Liver (tissue), 9 donors: ENCODE measurements around the gene CD300C. TPM values are rescaled to one million over a fixed set of nuclear protein-coding genes. Genes with fewer than 3 reads are reported as not detected.

Experiments used
- DNase-seq: peaks from one replicate; pipeline ENCODE4 v3.0.0-alpha.2; 2017; ENCODE audit warnings: low spot score
- H3K27ac ChIP-seq, 2 donors: one replicate each; pipeline ENCODE4 v1.7.0; 2013; ENCODE audit warnings: inconsistent platforms in 2 of 2, low read length in 2 of 2, control low read depth in 1 of 2, low read depth in 1 of 2, mild to moderate bottlenecking in 1 of 2
- H3K27me3 ChIP-seq, 4 donors: one replicate each; pipeline versions ENCODE4 v1.6.1 to v1.7.0; 2013; ENCODE audit warnings: low read length in 3 of 4, inconsistent platforms in 1 of 4, mild to moderate bottlenecking in 1 of 4, moderate library complexity in 1 of 4; ENCODE audit not compliant: control insufficient read depth in 4 of 4, insufficient read depth in 4 of 4
- H3K36me3 ChIP-seq, 4 donors: one replicate each; pipeline versions ENCODE4 v1.6.1 to v1.7.0; 2013; ENCODE audit warnings: low read length in 3 of 4, mild to moderate bottlenecking in 3 of 4, low read depth in 1 of 4, moderate library complexity in 1 of 4; ENCODE audit not compliant: control insufficient read depth in 4 of 4, insufficient read depth in 3 of 4
- H3K4me1 ChIP-seq, 4 donors: one replicate each; pipeline versions ENCODE4 v1.6.1 to v1.7.0; 2013; ENCODE audit warnings: low read length in 3 of 4, mild to moderate bottlenecking in 3 of 4, moderate library complexity in 1 of 4; ENCODE audit not compliant: control insufficient read depth in 4 of 4, insufficient read depth in 4 of 4
- H3K4me3 ChIP-seq, 3 donors: one replicate each; pipeline versions ENCODE4 v1.6.1 to v1.7.0; 2013; ENCODE audit warnings: low read length in 3 of 3, control low read depth in 1 of 3, low read depth in 1 of 3, mild to moderate bottlenecking in 1 of 3
- H3K9ac ChIP-seq, 2 donors: one replicate each; pipeline ENCODE4 v1.7.0; 2013; ENCODE audit warnings: low read length in 2 of 2, mild to moderate bottlenecking in 2 of 2, moderate library complexity in 2 of 2, control low read depth in 1 of 2, low read depth in 1 of 2
- H3K9me3 ChIP-seq, 4 donors: one replicate each; pipeline versions ENCODE4 v1.6.1 to v1.7.0; 2013; ENCODE audit warnings: low read length in 3 of 4; ENCODE audit not compliant: control insufficient read depth in 4 of 4
- ATF3 ChIP-seq: IDR thresholded peaks from 2 replicates; pipeline ENCODE4 v1.6.1; 2016; ENCODE audit warnings: antibody characterized with exemption
- EGR1 ChIP-seq, 2 donors: IDR thresholded peaks; 2 replicates each; pipeline ENCODE4 v1.6.1; 2016 to 2018; ENCODE audit warnings: antibody characterized with exemption in 2 of 2, low read depth in 2 of 2
- FOXA1 ChIP-seq: IDR thresholded peaks from 2 replicates; pipeline ENCODE4 v1.6.1; 2016; ENCODE audit warnings: antibody characterized with exemption
- FOXA2 ChIP-seq: IDR thresholded peaks from 2 replicates; pipeline ENCODE4 v1.6.1; 2016; ENCODE audit warnings: antibody characterized with exemption
- GABPA ChIP-seq, 2 donors: IDR thresholded peaks in 1 of 2; conservative IDR thresholded peaks in 1 of 2; 2 replicates each; pipeline ENCODE4 v1.6.1; 2016; ENCODE audit warnings: antibody characterized with exemption in 2 of 2, mild to moderate bottlenecking in 1 of 2, moderate library complexity in 1 of 2
- HNF4A ChIP-seq, 2 donors: conservative IDR thresholded peaks; 2 replicates each; pipeline ENCODE4 v1.6.1; 2016; ENCODE audit warnings: antibody characterized with exemption in 2 of 2, mild to moderate bottlenecking in 2 of 2
- HNF4G ChIP-seq: IDR thresholded peaks from 2 replicates; pipeline ENCODE4 v1.6.1; 2016; ENCODE audit warnings: antibody characterized with exemption
- JUND ChIP-seq, 2 donors: IDR thresholded peaks; 2 replicates each; pipeline ENCODE4 v1.6.1; 2016; ENCODE audit warnings: antibody characterized with exemption in 2 of 2
- MAX ChIP-seq: IDR thresholded peaks from 2 replicates; pipeline ENCODE4 v1.6.1; 2016; ENCODE audit warnings: antibody characterized with exemption
- NR2F2 ChIP-seq: IDR thresholded peaks from 2 replicates; pipeline ENCODE4 v1.6.1; 2016; ENCODE audit warnings: antibody characterized with exemption
- RAD21 ChIP-seq, 2 donors: IDR thresholded peaks; 2 replicates each; pipeline ENCODE4 v1.6.1; 2016; ENCODE audit warnings: antibody characterized with exemption in 2 of 2, mild to moderate bottlenecking in 2 of 2
- REST ChIP-seq: IDR thresholded peaks from 2 replicates; pipeline ENCODE4 v1.6.1; 2016; ENCODE audit warnings: antibody characterized with exemption, mild to moderate bottlenecking
- RXRA ChIP-seq, 2 donors: IDR thresholded peaks; 2 replicates each; pipeline ENCODE4 v1.6.1; 2017 to 2018; ENCODE audit warnings: antibody characterized with exemption in 2 of 2, mild to moderate bottlenecking in 1 of 2
- SP1 ChIP-seq: IDR thresholded peaks from 2 replicates; pipeline ENCODE4 v1.6.1; 2018; ENCODE audit warnings: antibody characterized with exemption, mild to moderate bottlenecking
- TAF1 ChIP-seq: conservative IDR thresholded peaks from 2 replicates; pipeline ENCODE4 v1.6.1; 2016; ENCODE audit warnings: antibody characterized with exemption, mild to moderate bottlenecking
- YY1 ChIP-seq: IDR thresholded peaks from 2 replicates; pipeline ENCODE4 v1.6.1; 2016; ENCODE audit warnings: antibody characterized with exemption, mild to moderate bottlenecking
- WGBS: extraction: QIAGEN DNeasy Blood & Tissue Kit; methylation state at CpG from one replicate; pipeline ENCODE4 v1.1.7; 2013; 5-methylcytosine and 5-hydroxymethylcytosine counted together
- polyA plus RNA-seq, 2 donors: library from polyadenylated mRNA; stranded (reverse) in 1 of 2; unstranded in 1 of 2; fragments of 200-250 nt in 1 of 2; fragments of >200 nt in 1 of 2; fragmentation: Nextera tagmentation in 1 of 2; extraction: Ambion mirVana in 1 of 2; gene quantifications; one replicate each; pipeline versions ENCODE4 v1.2.1 to v1.2.3, GENCODE V29; 2013 to 2015
- total RNA-seq, 2 donors: library from RNA; depleted of rRNA; stranded (reverse); fragments of >200 nt; gene quantifications; one replicate each; pipeline ENCODE4 v1.2.3, GENCODE V29; 2014
- donor health status: healthy.
- donor health status: healthy.
- donor health status: healthy.
- donor health status: healthy.
- donor health status: healthy.

The CD300C gene
- total and polyA plus RNA-seq, 4 donors, result 0.17 to 1.5 (median 1.0) TPM

- Histone ChIP-seq H3K4me1 (peaks cover 0 to 4% (median 0%) of the 10 kb centered on the region in 4 donors), H3K27ac (no peak overlapping the region), H3K36me3 (no peaks in the 10 kb centered on the region), H3K27me3 (no peaks in the 10 kb centered on the region), H3K9ac (no peak overlapping the region), H3K4me3 (no peak overlapping the region), H3K9me3 (no peaks in the 10 kb centered on the region)
- no peak for DNase-seq
- 81% methylated on average over 3 of the region's 3 CpGs for WGBS
- TF ChIP-seq FOXA2 (no peak), RAD21 (IDR thresholded peaks at IDR 0.05) (no peak), TAF1 (no peak), MAX (no peak), SP1 (no peak), JUND (IDR thresholded peaks at IDR 0.05) (no peak), GABPA (IDR thresholded peaks at IDR 0.05 in 1 of 2, conservative IDR thresholded peaks at IDR 0.05 in 1 of 2) (no peak), RXRA (IDR thresholded peaks at IDR 0.05) (no peak)
Measured at GRCh38 chr17:74547736-74548135, 1.8 kb upstream of the CD300C start.

GRCh38 chr17:74547264-74547663, 1.3 kb upstream of the CD300C start:
- TF ChIP-seq HNF4G (no peak), RAD21 (IDR thresholded peaks at IDR 0.05) (no peak), TAF1 (no peak), REST (no peak), YY1 (no peak), ATF3 (no peak), RXRA (IDR thresholded peaks at IDR 0.05) (no peak), HNF4A (conservative IDR thresholded peaks at IDR 0.05) (no peak), MAX (no peak), NR2F2 (no peak), EGR1 (IDR thresholded peaks at IDR 0.05; ENCODE audit: low read depth in 2 of 2) (no peak), GABPA (IDR thresholded peaks at IDR 0.05 in 1 of 2, conservative IDR thresholded peaks at IDR 0.05 in 1 of 2) (no peak), FOXA1 (no peak), FOXA2 (no peak), SP1 (no peak)
- H3K9ac ChIP-seq, result no peak overlapping the region
- no peaks in the 10 kb centered on the region for H3K9me3 ChIP-seq
- no peak overlapping the region for H3K27ac ChIP-seq
- no peak for DNase-seq
- peaks cover 0 to 4% (median 0%) of the 10 kb centered on the region in 4 donors for H3K4me1 ChIP-seq
- no peak overlapping the region for H3K4me3 ChIP-seq
- H3K36me3 ChIP-seq, result no peaks in the 10 kb centered on the region
- H3K27me3 ChIP-seq, result no peaks in the 10 kb centered on the region
- 92% methylated on average over 7 of the region's 7 CpGs for WGBS

- Histone ChIP-seq H3K9ac (no peak overlapping the region), H3K27ac (no peak overlapping the region), H3K4me3 (no peak overlapping the region), H3K9me3 (no peaks in the 10 kb centered on the region), H3K4me1 (peaks cover 0 to 4% (median 0%) of the 10 kb centered on the region in 4 donors), H3K36me3 (no peaks in the 10 kb centered on the region), H3K27me3 (no peaks in the 10 kb centered on the region)
- 88% methylated on average over 7 of the region's 7 CpGs for WGBS
- no peak for DNase-seq
- no peak for TF ChIP-seq SP1
- no peak for TF ChIP-seq REST
- TF ChIP-seq YY1, result no peak
- no peak for TF ChIP-seq FOXA2
- TF ChIP-seq TAF1, result no peak
- no peak for TF ChIP-seq JUND (IDR thresholded peaks at IDR 0.05)
- TF ChIP-seq EGR1 (IDR thresholded peaks at IDR 0.05; ENCODE audit: low read depth in 2 of 2), result no peak
- no peak for TF ChIP-seq FOXA1
- no peak for TF ChIP-seq MAX
- no peak for TF ChIP-seq GABPA (IDR thresholded peaks at IDR 0.05 in 1 of 2, conservative IDR thresholded peaks at IDR 0.05 in 1 of 2)
- TF ChIP-seq RXRA (IDR thresholded peaks at IDR 0.05), result no peak
- TF ChIP-seq HNF4G, result no peak
Measured at GRCh38 chr17:74546586-74546985, 671 bp upstream of the CD300C start.
